Measurements from ENCODE around the gene SLC35F6. TPM values are rescaled to one million over a fixed set of nuclear protein-coding genes. Genes with fewer than 3 reads are reported as not detected.

Gene SLC35F6
- total RNA-seq, 3 donors from 2014 or later (not counting 1 experiment from before 2014, with no cell fraction given): 30.0 to 35.6 (median 30.4) TPM

GRCh38 chr2:26754539-26754938 lies 9.5 kb upstream of the SLC35F6 start:
- Histone ChIP-seq H3K27ac (ENCODE audit: low read length) (no peak overlapping the region), H3K27me3 (ENCODE audit: control insufficient read depth, insufficient read depth, low read length) (no peaks in the 10 kb centered on the region), H3K4me1 (ENCODE audit: control insufficient read depth, insufficient read depth, low read length) (peaks cover 5% of the 10 kb centered on the region), H3K9me3 (ENCODE audit: control insufficient read depth, insufficient read depth, low read length) (no peaks in the 10 kb centered on the region), H3K4me3 (ENCODE audit: low read length) (no peak overlapping the region), H3K36me3 (ENCODE audit: control insufficient read depth, insufficient read depth, low read length) (no peaks in the 10 kb centered on the region)
- Mint-ChIP-seq H3K9me3 (no peaks in the 10 kb centered on the region), H3K4me3 (no peak overlapping the region), H3K27me3 (ENCODE audit: low read depth in 2 of 2) (peaks cover 0 to 2% of the 10 kb centered on the region in 2 donors), H3K36me3 (no peaks in the 10 kb centered on the region), H3K27ac (no peak overlapping the region), H3K4me1 (peaks cover 0 to 8% of the 10 kb centered on the region in 2 donors)
- DNase-seq (no peak), ATAC-seq (no peak)
- TF ChIP-seq, protein P1, sequence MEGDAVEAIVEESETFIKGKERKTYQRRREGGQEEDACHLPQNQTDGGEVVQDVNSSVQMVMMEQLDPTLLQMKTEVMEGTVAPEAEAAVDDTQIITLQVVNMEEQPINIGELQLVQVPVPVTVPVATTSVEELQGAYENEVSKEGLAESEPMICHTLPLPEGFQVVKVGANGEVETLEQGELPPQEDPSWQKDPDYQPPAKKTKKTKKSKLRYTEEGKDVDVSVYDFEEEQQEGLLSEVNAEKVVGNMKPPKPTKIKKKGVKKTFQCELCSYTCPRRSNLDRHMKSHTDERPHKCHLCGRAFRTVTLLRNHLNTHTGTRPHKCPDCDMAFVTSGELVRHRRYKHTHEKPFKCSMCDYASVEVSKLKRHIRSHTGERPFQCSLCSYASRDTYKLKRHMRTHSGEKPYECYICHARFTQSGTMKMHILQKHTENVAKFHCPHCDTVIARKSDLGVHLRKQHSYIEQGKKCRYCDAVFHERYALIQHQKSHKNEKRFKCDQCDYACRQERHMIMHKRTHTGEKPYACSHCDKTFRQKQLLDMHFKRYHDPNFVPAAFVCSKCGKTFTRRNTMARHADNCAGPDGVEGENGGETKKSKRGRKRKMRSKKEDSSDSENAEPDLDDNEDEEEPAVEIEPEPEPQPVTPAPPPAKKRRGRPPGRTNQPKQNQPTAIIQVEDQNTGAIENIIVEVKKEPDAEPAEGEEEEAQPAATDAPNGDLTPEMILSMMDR (IDR thresholded peaks at IDR 0.05): no peak
- WGBS (ENCODE audit: insufficient coverage): 95% methylated on average over 4 of the region's 4 CpGs
- intact Hi-C loops (cut with micrococcal nuclease): no loop called here

DNA sequence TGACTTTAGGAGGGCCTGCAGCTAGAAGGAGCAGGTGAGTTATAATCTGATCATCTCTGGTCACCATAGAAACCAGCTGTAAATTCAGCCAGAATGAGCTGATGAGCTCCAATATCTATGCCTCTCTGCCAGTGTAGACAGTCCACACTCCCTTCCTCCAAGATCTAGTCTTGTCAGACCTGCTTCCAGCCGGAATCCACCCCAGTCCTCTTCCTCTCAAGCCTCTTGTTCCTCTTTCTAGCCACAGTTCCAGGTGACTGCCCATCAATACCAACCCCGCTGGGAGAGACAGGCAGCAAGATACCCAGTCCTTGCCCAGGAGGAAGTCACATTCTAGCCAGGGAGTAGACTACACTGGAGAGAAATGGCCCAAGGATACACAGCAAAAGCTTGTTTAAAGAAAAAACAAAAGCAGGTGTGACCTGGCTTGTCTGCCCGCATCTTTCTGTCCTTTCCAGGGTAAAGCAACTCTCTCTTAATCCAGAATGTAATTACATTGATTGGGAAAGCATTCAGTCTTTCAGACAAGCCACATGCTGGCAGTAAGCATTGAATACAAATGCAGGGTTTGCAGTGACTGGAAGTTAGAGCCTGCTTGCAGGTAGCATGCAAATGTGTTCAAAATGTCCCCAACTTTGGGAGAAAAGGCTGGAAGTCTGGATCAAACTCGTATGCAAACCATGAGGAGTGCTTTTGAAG lies 9.0 kb upstream of the SLC35F6 start:
- no peak for ATAC-seq
- H3K36me3 Mint-ChIP-seq: no peaks in the 10 kb centered on the region
- H3K36me3 ChIP-seq (ENCODE audit: control insufficient read depth, insufficient read depth, low read length): no peaks in the 10 kb centered on the region
- H3K27ac ChIP-seq (ENCODE audit: low read length): no peak overlapping the region
- H3K4me1 Mint-ChIP-seq: peaks cover 0 to 8% of the 10 kb centered on the region in 2 donors
- DNase-seq: no peak
- H3K27me3 Mint-ChIP-seq (ENCODE audit: low read depth in 2 of 2): peaks cover 0 to 2% of the 10 kb centered on the region in 2 donors
- H3K9me3 Mint-ChIP-seq: no peaks in the 10 kb centered on the region
- 63% methylated on average over 4 of the region's 4 CpGs for WGBS (ENCODE audit: insufficient coverage)
- H3K4me3 Mint-ChIP-seq: no peak overlapping the region
- no peak overlapping the region for H3K4me3 ChIP-seq (ENCODE audit: low read length)
- H3K9me3 ChIP-seq (ENCODE audit: control insufficient read depth, insufficient read depth, low read length): no peaks in the 10 kb centered on the region
- H3K4me1 ChIP-seq (ENCODE audit: control insufficient read depth, insufficient read depth, low read length): peaks cover 5% of the 10 kb centered on the region
- TF ChIP-seq, protein P1 (IDR thresholded peaks at IDR 0.05): no peak
- H3K27ac Mint-ChIP-seq: no peak overlapping the region
- intact Hi-C loops (cut with micrococcal nuclease): no loop called here
- no peaks in the 10 kb centered on the region for H3K27me3 ChIP-seq (ENCODE audit: control insufficient read depth, insufficient read depth, low read length)

GRCh38 chr2:26756337-26756736 lies 7.7 kb upstream of the SLC35F6 start:
- Mint-ChIP-seq H3K27me3 (ENCODE audit: low read depth in 2 of 2) (peaks cover 0 to under 1% of the 10 kb centered on the region in 2 donors), H3K27ac (no peak overlapping the region), H3K4me1 (peaks cover 0 to 8% of the 10 kb centered on the region in 2 donors), H3K9me3 (no peaks in the 10 kb centered on the region), H3K4me3 (no peak overlapping the region), H3K36me3 (no peaks in the 10 kb centered on the region)
- TF ChIP-seq, protein P1 (IDR thresholded peaks at IDR 0.05): no peak
- intact Hi-C loops (cut with micrococcal nuclease): no loop called here
- Histone ChIP-seq H3K36me3 (ENCODE audit: control insufficient read depth, insufficient read depth, low read length) (no peaks in the 10 kb centered on the region), H3K9me3 (ENCODE audit: control insufficient read depth, insufficient read depth, low read length) (no peaks in the 10 kb centered on the region), H3K27ac (ENCODE audit: low read length) (no peak overlapping the region), H3K4me3 (ENCODE audit: low read length) (no peak overlapping the region), H3K27me3 (ENCODE audit: control insufficient read depth, insufficient read depth, low read length) (no peaks in the 10 kb centered on the region), H3K4me1 (ENCODE audit: control insufficient read depth, insufficient read depth, low read length) (peaks cover 5% of the 10 kb centered on the region)
- DNase-seq (no peak), ATAC-seq (no peak)
- WGBS (ENCODE audit: insufficient coverage): 78% methylated on average over 4 of the region's 5 CpGs
